Bronchial epithelial cell (primary cell): ENCODE measurements around the gene ADGRL3. TPM values are rescaled to one million over a fixed set of nuclear protein-coding genes. Genes with fewer than 3 reads are reported as not detected.
"Not testable (repeated sequence)": the region's sequence is repeated elsewhere in the genome, so short reads cannot be mapped to it uniquely, and the experiment has no call there.

Experiments
- DNase-seq: peaks from one replicate; pipeline ENCODE4 v3.0.0-alpha.2; 2010; ENCODE audit warnings: low read depth
- FAIRE-seq: peaks from 2 replicates; lab custom pipeline; 2011; peaks lifted over from hg19 to GRCh38; lab: Jason Lieb, UNC
- H3K27me3 ChIP-seq: 2 replicates; pipeline ENCODE4 v1.5.1; 2011; ENCODE audit warnings: low read length; ENCODE audit not compliant: control insufficient read depth, insufficient read depth
- H3K36me3 ChIP-seq: 2 replicates; pipeline ENCODE4 v1.5.1; 2011; ENCODE audit warnings: low read length; ENCODE audit not compliant: control insufficient read depth, insufficient read depth
- H3K4me3 ChIP-seq: 2 replicates; pipeline ENCODE4 v1.5.1; 2011; ENCODE audit warnings: mild to moderate bottlenecking, low read depth, low read length, control low read depth
- total RNA-seq: library from RNA; depleted of rRNA; stranded (reverse); fragments of >200 nt; gene quantifications from 2 replicates; pipeline ENCODE4 v1.2.1, GENCODE V29; 2014
- TF ChIP-seq, protein P1 (sequence below): IDR thresholded peaks from 2 replicates; pipeline ENCODE4 v1.5.1; 2011; ENCODE audit warnings: mild to moderate bottlenecking, moderate library complexity, low read length, control low read depth, inconsistent platforms; ENCODE audit not compliant: insufficient read depth, severe bottlenecking

ADGRL3 gene
- total RNA-seq, 1 donor from 2014 or later = under 0.01 TPM

DNA sequence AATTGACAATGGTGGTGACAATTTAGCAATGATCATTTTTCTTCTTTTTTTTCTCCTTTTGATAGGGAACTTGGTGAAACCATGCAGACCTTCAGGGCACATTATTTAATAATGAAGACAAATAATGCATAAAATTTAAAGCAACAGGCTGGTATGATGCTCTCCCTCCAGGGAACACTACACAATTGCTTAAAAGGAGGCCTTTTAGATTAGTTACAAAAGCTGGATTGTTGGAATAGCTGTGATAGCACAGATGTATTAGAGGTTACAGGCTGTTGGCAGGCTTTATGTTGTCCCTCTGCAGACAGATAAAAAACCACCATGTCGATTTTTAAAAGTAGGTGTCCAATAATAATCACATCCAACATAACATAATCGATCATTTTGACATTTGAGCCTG lies 307.0 kb downstream of the ADGRL3 start:
- H3K4me3 ChIP-seq = no peak overlapping the region
- H3K27me3 ChIP-seq = no peaks in the 10 kb centered on the region
- TF ChIP-seq, protein P1, sequence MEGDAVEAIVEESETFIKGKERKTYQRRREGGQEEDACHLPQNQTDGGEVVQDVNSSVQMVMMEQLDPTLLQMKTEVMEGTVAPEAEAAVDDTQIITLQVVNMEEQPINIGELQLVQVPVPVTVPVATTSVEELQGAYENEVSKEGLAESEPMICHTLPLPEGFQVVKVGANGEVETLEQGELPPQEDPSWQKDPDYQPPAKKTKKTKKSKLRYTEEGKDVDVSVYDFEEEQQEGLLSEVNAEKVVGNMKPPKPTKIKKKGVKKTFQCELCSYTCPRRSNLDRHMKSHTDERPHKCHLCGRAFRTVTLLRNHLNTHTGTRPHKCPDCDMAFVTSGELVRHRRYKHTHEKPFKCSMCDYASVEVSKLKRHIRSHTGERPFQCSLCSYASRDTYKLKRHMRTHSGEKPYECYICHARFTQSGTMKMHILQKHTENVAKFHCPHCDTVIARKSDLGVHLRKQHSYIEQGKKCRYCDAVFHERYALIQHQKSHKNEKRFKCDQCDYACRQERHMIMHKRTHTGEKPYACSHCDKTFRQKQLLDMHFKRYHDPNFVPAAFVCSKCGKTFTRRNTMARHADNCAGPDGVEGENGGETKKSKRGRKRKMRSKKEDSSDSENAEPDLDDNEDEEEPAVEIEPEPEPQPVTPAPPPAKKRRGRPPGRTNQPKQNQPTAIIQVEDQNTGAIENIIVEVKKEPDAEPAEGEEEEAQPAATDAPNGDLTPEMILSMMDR = no peak
- FAIRE-seq = no peak
- H3K36me3 ChIP-seq = no peaks in the 10 kb centered on the region
- no peak for DNase-seq

DNA sequence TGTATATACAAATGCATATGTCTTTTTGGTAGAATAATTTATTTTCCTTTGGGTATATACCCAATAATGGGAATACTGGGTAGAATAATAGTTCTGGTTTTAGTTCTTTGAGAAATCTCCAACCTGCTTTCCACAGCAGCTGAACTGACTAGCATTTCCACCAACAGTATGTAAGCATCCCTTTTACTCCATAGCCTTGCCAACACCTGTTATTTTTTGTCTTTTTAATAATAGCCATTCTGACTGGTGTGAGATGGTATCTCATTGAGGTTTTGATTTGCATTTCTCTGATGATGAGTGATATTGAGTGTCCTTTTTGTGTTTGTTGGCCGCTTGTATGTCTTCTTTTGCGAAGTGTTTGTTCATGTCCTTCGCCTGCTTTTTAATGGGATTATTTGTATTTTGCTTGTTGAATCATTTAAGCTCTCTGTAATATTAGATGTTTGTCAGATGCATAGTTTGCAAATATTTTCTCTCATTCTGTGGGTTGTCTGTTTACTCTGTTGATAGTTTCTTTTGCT lies 309.7 kb downstream of the ADGRL3 start:
- not testable (repeated sequence) for H3K27me3 ChIP-seq, FAIRE-seq, H3K4me3 ChIP-seq, DNase-seq, H3K36me3 ChIP-seq

DNA sequence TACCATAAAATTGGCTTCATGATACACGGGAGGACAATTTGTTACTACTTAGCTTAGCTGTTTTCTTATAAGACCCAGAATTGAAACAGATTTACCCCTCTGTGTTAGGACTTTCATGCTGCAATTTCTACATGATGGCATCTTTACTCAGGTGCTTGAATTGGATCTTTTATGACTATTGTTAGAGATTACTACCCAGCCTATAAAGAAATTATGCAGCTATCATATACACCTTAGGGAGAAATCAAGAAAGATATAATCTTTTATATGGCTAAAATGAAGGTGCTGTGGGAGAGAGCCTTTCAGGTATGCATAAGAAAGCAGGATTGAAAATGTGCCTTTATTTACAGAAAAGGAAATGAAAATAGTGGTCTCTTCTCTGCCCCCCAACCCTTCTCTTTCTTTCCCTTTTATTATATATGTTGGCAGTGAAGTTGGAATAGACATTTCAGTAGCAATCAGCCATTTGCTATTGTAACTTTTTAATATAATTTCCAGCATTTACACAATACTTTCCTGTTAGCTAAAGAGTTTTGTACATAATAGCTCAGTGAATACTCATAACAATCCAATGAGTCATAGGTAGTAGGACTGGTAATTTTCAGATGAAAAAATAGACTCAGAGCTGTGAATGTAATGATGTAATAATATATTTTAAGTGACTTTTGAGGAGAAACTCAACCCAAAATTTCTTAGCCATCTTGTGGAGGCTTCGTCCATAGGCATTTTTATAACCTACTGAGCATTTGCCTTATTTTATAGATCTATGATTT lies 311.8 kb downstream of the ADGRL3 start:
- FAIRE-seq (no peak), DNase-seq (peak; percentile 86)
- H3K36me3 ChIP-seq = no peaks in the 10 kb centered on the region
- no peaks in the 10 kb centered on the region for H3K27me3 ChIP-seq
- H3K4me3 ChIP-seq = no peak overlapping the region
- TF ChIP-seq, protein P1 = no peak

DNA sequence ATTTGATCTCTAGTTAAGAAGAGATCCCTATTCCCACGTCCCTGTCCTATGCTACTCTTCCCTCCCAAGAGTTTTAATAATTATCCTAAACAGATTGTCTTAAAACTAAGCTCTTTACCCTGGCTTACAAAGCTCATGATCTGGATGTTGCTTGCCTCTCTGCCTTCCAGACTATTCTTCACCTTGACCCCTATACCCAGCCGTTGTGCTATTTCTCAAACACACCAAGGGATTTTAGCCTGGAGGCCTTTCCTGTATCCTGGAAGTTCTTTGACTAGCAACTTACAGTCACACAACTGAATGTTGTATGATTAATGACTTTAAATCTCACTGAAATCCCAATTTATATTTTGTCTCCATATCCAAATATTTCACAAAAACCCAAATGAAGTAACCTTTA lies 314.9 kb downstream of the ADGRL3 start:
- Histone ChIP-seq H3K27me3 (no peaks in the 10 kb centered on the region), H3K36me3 (no peaks in the 10 kb centered on the region), H3K4me3 (no peak overlapping the region)
- DNase-seq (peak; percentile 48), FAIRE-seq (no peak)
- TF ChIP-seq, protein P1 = no peak

DNA sequence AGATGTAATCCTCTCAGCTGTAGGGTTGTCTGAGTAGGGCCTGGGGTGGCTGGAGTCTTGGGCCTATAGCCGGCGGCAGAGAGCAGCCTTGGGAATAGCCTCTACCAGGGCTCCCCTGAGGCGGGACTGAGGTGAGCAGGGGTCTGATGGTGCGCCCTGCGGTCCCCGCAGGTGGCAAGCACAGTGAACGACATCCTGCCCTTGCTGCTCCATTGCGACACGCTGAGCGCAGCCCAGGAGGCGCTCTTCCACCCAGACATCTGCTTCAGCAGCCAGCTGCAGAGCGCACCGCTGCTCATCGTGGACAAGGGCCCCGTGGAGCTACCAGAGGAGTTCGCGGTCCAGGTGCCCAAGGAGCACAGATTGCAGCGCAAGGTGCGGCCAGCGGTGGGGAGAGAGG lies 317.0 kb downstream of the ADGRL3 start:
- FAIRE-seq = no peak
- Histone ChIP-seq H3K4me3 (no peak overlapping the region), H3K36me3 (no peaks in the 10 kb centered on the region), H3K27me3 (no peaks in the 10 kb centered on the region)
- no peak for DNase-seq
- TF ChIP-seq, protein P1 = no peak

DNA sequence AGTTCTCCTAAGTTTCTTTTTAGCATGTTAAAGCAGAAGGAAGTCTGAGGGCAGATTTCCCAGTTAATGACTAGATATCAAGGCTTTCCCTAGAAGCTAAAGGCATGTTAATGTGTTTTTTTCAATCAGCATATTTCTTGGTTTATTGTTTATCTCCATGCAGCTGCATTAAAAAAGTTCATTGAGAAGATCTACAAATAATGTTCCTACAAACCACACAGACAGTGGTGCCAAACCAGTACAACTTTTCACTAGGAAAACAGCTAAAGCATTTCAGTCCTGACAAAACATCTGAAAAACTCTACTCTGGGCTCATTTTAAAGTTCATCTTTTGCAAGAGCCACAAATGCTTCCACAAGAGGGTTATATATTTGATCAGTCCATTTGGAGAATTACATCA lies 320.0 kb downstream of the ADGRL3 start:
- H3K36me3 ChIP-seq = no peaks in the 10 kb centered on the region
- TF ChIP-seq, protein P1 = no peak
- H3K4me3 ChIP-seq = no peak overlapping the region
- H3K27me3 ChIP-seq = no peaks in the 10 kb centered on the region
- DNase-seq (no peak), FAIRE-seq (no peak)
